MCF 10A (cell line): ENCODE data around the gene RUBCN. TPM values are rescaled to one million over a fixed set of nuclear protein-coding genes. Genes with fewer than 3 reads are reported as not detected.

Source experiments
- Bru-seq: library from RNA; stranded (reverse); fragments of 400-500 nt; gene quantifications from one replicate; lab custom pipeline; 2021; lab: Mats Ljungman, UMichigan
- BruChase-seq, 2 experiments: library from RNA; stranded (reverse); fragments of 400-500 nt; gene quantifications; one replicate each; lab custom pipeline; 2021; lab: Mats Ljungman, UMichigan
- BruUV-seq: library from RNA; stranded (reverse); fragments of 400-500 nt; replicated peaks from 2 replicates; lab custom pipeline; 2021; lab: Mats Ljungman, UMichigan
- CTCF ChIA-PET: fragments of 300-600 bp; sonication (Branson Sonifier 250); formaldehyde crosslinking; extraction: SDS; loops from one replicate; lab custom pipeline; 2021; ENCODE audit warnings: antibody characterized with exemption, inconsistent platforms; lab: Yijun Ruan, JAX
- POLR2A ChIA-PET: fragments of 300-600, 350-650 bp; sonication (Branson Sonifier 250); formaldehyde crosslinking; extraction: SDS; loops from one replicate; lab custom pipeline; 2020; ENCODE audit warnings: antibody characterized with exemption, inconsistent platforms; lab: Yijun Ruan, JAX
- DNase-seq: peaks from one replicate; pipeline ENCODE4 v3.0.0-alpha.2; 2018; ENCODE audit not compliant: unreplicated experiment
- H3K27ac Mint-ChIP-seq: one replicate; pipeline ENCODE4 v1.8.0; 2022; ENCODE audit warnings: mild to moderate bottlenecking, low read depth, mixed read lengths; ENCODE audit not compliant: unreplicated experiment
- H3K27me3 Mint-ChIP-seq: one replicate; pipeline ENCODE4 v1.8.0; 2022; ENCODE audit warnings: mixed read lengths; ENCODE audit not compliant: insufficient read depth, unreplicated experiment
- H3K36me3 Mint-ChIP-seq: one replicate; pipeline ENCODE4 v1.8.0; 2022; ENCODE audit warnings: mild to moderate bottlenecking, moderate library complexity, mixed read lengths; ENCODE audit not compliant: insufficient read depth, unreplicated experiment
- H3K4me1 Mint-ChIP-seq: one replicate; pipeline ENCODE4 v1.8.0; 2022; ENCODE audit warnings: mixed read lengths; ENCODE audit not compliant: insufficient read depth, unreplicated experiment
- H3K4me3 Mint-ChIP-seq: one replicate; pipeline ENCODE4 v1.8.0; 2022; ENCODE audit warnings: mild to moderate bottlenecking, moderate library complexity, mixed read lengths; ENCODE audit not compliant: unreplicated experiment
- H3K9me3 Mint-ChIP-seq: one replicate; pipeline ENCODE4 v1.8.0; 2022; ENCODE audit warnings: mixed read lengths; ENCODE audit not compliant: unreplicated experiment
- intact Hi-C: fragments of 100-400 bp; cut with micrococcal nuclease; formaldehyde crosslinking; loops from 2 replicates; pipeline ENCODE4 v1.14.1; 2022
- long read RNA-seq: library from polyadenylated mRNA; stranded (forward); transcript quantifications from one replicate; pipeline ENCODE4 v2.0.0, GENCODE V29; 2022
- total RNA-seq: library from RNA; stranded (reverse); gene quantifications from 2 replicates; pipeline ENCODE4 v1.2.3, GENCODE V29; 2022
- TF ChIP-seq, protein P1 (sequence below): fragments of 200-600 bp; IDR thresholded peaks from one replicate; pipeline ENCODE4 v1.8.0; 2022; ENCODE audit warnings: antibody characterized with exemption, mild to moderate bottlenecking; ENCODE audit not compliant: unreplicated experiment

The RUBCN gene
- total RNA-seq (29.9 and 35.5 TPM in 2 replicates), Bru-seq, nascent RNA (percentile 65 among the genes with signal in this experiment), BruChase-seq, experiment 1, labeled RNA remaining after a 6-hour chase (percentile 75 among the genes with signal in this experiment), BruChase-seq, experiment 2, labeled RNA remaining after a 2-hour chase (percentile 76 among the genes with signal in this experiment)
- long read RNA-seq, partial matches to known transcripts, result 5 of 23 reads
- long read RNA-seq, other reads (novel, unspliced or antisense), result 14 of 23 reads

- peaks cover 20% of the 10 kb centered on the region for H3K4me1 Mint-ChIP-seq
- H3K27ac Mint-ChIP-seq, result peak within 1 kb of the TSS; percentile 82
- peak; percentile 92 for DNase-seq
- intact Hi-C loops, result loop anchor here (1.0 to 2.0 kb wide), 2 partner anchors 24 to 66 kb away; no protein-coding TSS in a partner anchor
- H3K36me3 Mint-ChIP-seq, result no peaks in the 10 kb centered on the region
- H3K9me3 Mint-ChIP-seq, result no peaks in the 10 kb centered on the region
- BruUV-seq, result no TSS peak
- no peaks in the 10 kb centered on the region for H3K27me3 Mint-ChIP-seq
- ChIA-PET POLR2A (interaction anchor here (0.6 to 6.3 kb wide), 7 partner anchors 11 to 65 kb away, joined by 3 to 105 read pairs (median 10); partner anchors contain the start of gene FYTTD1), CTCF (interaction anchor here (0.5 kb wide), 1 partner anchor 214 kb away, joined by 3 read pairs; no protein-coding TSS in a partner anchor)
- TF ChIP-seq, protein P1, sequence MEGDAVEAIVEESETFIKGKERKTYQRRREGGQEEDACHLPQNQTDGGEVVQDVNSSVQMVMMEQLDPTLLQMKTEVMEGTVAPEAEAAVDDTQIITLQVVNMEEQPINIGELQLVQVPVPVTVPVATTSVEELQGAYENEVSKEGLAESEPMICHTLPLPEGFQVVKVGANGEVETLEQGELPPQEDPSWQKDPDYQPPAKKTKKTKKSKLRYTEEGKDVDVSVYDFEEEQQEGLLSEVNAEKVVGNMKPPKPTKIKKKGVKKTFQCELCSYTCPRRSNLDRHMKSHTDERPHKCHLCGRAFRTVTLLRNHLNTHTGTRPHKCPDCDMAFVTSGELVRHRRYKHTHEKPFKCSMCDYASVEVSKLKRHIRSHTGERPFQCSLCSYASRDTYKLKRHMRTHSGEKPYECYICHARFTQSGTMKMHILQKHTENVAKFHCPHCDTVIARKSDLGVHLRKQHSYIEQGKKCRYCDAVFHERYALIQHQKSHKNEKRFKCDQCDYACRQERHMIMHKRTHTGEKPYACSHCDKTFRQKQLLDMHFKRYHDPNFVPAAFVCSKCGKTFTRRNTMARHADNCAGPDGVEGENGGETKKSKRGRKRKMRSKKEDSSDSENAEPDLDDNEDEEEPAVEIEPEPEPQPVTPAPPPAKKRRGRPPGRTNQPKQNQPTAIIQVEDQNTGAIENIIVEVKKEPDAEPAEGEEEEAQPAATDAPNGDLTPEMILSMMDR, result no peak
- H3K4me3 Mint-ChIP-seq, result peak within 1 kb of the TSS; percentile 82
These were observed at the start of gene RUBCN for GRCh38 chr3:197736491-197737318. RUBCN (minus strand) TSS chr3:197736904; CDS start chr3:197736719, 185 bp downstream.

DNA sequence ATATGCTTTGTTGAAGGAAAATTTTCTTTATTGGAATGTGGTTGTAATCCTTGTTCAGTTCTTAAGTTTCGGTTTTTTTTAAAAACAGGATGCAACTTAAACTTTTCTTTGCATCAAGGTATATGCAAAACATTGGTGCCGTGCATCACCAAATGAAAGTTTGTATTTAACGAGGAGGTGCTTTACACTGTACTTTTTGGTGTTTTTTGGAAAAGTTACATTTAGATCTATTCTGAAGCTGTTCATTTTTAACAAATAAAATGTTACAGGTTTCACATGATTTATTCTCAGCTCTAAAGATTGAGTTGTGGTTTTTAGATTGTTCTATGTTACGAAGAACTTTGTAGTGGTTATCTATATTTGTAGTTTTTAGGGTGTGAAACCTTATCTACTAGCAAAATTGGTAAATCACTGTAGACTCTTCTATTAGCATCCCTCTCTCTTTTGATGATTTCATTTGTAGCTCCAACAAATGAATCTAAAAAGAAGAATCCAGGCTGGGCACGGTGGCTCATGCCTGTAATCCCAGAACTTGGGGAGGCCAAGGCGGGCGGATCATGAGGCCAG is 47.4 kb upstream of the RUBCN start:
- ChIA-PET POLR2A (interaction anchor here (0.6 to 2.0 kb wide), 5 partner anchors 9 to 72 kb away, joined by 3 to 7 read pairs (median 4); partner anchors contain the start of gene FYTTD1), CTCF (interaction anchor here (0.9 kb wide), 1 partner anchor 12 kb away, joined by 4 read pairs; no protein-coding TSS in a partner anchor)
- H3K36me3 Mint-ChIP-seq, result peaks cover 54% of the 10 kb centered on the region
- intact Hi-C loops, result no loop called here
- H3K4me1 Mint-ChIP-seq, result no peaks in the 10 kb centered on the region
- BruUV-seq, result no TSS peak
- no peak overlapping the region for H3K4me3 Mint-ChIP-seq
- no peak for DNase-seq
- no peaks in the 10 kb centered on the region for H3K27me3 Mint-ChIP-seq
- no peak overlapping the region for H3K27ac Mint-ChIP-seq
- H3K9me3 Mint-ChIP-seq, result no peaks in the 10 kb centered on the region
- TF ChIP-seq, protein P1, result no peak

DNA sequence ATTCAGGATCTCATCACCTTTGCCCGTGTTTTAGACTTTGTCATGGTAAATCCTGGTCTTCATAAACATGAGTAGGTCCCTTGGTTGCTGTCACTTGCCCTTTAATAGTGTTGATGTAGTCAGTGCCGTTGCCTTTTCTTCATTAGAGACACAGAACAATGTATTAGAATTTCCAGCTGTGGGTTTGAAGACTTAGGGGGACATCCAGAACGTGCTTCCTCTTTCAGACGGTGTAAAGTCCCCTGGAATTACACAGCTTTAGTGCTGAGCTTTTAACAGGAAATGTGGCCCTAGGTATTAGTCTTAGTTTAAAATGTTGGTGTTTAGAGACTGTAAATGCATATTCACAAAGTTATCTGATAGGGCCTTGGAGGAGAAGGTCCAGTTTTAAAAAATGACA is 45.5 kb upstream of the RUBCN start:
- H3K36me3 Mint-ChIP-seq, result peaks cover 72% of the 10 kb centered on the region

More for the DNA sequence above, 45.5 kb upstream of the RUBCN start:
- BruUV-seq, result no TSS peak
- intact Hi-C loops, result no loop called here
- Mint-ChIP-seq H3K27me3 (no peaks in the 10 kb centered on the region), H3K4me1 (no peaks in the 10 kb centered on the region), H3K9me3 (no peaks in the 10 kb centered on the region), H3K27ac (no peak overlapping the region), H3K4me3 (no peak overlapping the region)
- TF ChIP-seq, protein P1, result no peak
- DNase-seq, result no peak
- ChIA-PET POLR2A (interaction anchor here (0.6 to 1.7 kb wide), 3 partner anchors 9 to 29 kb away, joined by 3 to 4 read pairs (median 4); partner anchors contain the start of gene LRCH3), CTCF (interaction anchor here (0.7 kb wide), 1 partner anchor 145 kb away, joined by 3 read pairs; no protein-coding TSS in a partner anchor)
